ENCODE measurements around the gene TBX5.
A peak's percentile ranks its signal among the peaks of the same experiment; 100 is the strongest.
"Not testable (repeated sequence)": the region's sequence is repeated elsewhere in the genome, so short reads cannot be mapped to it uniquely, and the experiment has no call there.

Gene TBX5

DNA sequence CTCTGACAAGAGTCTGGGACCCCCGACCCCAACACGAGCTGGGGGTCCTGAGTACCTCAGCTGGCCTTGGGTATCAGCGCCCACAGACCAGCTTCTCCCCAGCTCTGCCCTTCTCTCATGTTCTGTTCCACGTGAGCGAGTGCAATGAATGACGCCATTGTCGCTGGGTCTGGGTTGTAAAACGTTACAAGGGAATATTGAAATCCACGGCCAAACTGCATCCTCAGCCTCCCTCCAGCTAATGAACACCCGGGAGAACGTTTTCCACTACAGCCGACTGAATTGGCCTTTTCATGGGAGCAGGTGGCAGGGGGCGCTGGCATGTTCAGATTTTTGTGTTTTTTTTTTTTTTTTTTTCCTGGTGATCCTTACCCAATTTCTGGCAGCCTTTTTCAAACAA lies 34.7 kb downstream of the TBX5 start:
- no peak for DNase-seq

DNA sequence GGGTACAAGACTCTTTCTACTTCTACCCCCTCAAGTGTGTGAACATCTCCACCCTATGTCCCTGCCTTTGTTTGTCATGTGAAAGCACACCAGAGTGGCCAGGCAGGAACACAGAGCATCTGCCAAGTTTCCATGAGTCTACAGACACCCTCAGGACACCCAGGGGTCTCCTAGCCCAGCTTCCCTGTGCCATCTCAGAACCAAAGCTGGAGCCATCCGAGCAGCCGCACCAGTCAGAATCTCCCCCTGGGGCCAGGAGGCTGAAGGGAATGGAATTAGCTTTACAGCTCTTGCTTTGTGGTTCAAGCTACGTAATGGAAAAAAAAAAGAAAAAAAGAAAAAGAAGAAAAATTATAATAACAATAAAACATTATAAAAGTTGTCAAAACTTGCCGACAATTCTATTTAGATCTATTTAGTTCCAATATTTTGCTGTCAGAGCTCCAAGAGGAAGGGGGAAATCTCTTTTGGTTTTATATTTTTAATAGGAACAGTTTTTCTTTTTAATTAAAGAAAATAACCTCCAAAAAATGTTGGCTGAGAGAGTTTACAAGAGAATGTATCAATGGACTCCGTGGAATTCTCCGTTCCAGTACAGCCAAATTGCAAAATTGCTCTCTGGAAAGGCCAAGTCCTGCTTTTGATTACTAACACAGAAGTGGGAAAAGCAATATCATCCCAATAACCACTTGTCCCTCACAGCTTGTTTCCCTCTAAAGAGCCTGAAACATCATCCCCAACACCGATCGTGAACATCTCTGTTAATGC lies 37.1 kb downstream of the TBX5 start:
- DNase-seq = no peak

DNA sequence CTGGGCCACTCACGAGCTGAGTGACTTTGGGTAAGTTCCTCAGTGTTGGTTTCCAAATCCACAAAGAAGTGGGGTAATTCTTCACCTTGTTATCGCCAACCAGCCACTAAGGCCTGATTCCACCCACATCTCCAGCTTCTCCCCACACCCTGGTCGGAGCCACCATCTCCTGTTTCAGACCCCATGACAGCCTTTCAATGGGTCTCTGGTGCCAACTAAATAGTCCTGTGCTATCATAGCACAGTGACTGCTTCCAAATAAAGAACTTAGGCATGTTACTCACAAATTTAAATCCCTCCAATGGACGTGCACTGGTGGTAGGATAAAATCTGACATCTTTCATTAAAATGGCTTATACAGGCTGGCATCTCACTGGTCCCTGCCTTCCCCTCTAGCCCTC lies 44.0 kb downstream of the TBX5 start:
- DNase-seq = no peak

DNA sequence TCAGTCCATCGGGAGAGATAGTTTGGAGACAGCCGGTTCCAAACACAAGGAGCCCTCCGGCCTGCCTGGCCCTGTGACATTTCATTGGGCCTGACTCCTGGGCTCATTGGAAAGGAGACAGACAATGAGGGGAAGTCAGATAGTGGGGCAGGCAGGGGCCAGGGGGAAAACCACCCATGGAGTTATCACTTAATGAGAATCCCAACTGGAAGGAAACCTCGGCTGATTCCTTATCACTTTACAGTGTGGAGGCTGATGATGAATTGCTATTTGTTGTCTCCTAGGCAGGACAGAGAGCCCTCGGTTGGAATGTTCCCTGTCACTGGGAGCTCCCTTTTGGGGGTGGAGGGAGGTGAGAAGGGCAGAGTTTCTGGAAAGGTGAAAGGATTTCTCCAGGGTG lies 44.4 kb downstream of the TBX5 start:
- DNase-seq = no peak

DNA sequence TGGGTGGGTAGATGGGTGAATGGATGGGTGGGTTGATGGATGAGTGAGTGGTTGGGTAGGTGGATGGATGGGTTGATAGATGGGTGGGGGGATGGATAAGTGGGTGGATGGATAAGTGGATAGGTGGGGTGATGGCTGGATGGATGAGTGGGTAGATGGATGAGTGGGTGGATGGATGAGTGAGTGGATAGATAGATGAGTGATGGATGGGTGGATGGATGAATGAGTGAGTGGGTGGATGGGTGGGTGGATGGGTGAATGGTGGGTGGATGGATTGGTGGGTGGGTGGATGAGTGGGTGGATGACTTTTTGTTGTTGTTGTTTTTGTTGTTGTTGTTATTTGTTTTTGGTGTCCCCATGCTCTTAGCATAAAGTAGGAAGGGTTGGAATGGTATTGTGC lies 45.5 kb downstream of the TBX5 start:
- DNase-seq = no peak

DNA sequence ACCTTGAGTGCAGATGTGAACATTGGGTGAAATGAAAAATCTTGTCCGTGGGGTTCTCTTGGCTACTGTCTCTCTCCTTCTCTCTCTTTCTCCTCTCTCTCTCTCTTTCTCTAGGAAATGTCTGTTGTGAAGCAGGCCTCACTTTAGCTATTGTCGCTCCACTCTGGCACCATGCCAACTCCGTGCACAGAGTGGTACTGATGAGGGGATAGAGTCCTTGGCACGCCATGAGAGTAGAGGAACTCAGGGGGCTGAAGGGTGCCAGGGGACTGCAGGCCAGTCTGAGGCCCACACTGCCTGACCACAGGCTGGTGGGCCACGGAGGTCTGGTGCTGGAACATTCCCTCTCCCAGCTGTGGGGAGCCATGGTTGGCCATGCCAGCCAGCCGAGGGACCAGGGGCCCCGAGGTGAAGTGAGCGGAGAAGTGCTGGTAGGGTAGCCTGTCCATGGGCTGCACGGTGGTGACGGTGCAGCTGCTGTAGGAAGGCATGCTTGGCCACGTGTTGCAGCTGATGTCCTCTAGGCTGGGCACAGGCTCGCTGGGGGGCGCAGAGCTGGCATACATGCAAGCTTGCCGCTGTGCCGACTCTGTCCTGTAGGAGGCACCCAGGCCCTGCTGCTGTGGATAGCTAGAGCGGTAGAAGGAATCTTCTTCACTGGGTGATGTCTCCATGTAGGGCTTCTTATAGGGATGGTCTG lies 50.4 kb downstream of the TBX5 start:
- peak; percentile 3 for DNase-seq

DNA sequence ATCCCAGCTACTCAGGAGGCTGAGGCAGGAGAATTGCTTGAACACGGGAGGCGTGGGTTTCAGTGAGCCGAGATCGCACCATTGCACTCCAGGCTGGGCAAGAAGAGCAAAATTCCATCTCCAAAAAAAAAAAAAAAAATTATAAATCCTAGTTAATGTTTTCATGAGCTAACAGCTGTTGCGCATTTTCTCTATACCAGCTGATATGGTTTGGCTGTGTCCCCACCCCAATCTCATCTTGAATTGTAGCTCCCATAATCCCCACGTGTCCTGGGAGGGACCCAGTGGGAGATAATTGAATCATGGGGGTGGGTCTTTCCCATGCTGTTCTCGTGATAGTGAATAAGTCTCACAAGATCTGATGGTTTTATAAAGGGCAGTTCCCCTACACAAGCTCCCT lies 56.7 kb downstream of the TBX5 start:
- DNase-seq = not testable (repeated sequence)

DNA sequence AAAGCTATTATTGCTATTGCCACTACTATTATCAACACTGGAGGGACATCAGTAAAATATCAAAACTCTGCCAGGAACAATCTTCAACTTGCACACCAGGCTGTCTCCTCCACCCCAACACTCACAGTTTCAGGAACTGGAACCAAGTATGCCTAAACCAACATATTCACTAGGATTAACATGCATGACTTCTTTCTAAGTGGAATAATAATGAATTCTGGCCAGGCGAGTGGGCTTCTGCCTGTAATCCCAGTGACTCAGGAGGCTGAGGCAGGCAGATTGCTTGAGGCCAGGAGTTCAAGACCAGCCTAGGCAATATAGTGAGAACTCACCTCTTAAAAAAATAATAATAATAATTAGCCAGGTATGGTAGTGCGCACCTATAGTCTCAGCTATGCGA lies 58.1 kb downstream of the TBX5 start:
- no peak for DNase-seq

DNA sequence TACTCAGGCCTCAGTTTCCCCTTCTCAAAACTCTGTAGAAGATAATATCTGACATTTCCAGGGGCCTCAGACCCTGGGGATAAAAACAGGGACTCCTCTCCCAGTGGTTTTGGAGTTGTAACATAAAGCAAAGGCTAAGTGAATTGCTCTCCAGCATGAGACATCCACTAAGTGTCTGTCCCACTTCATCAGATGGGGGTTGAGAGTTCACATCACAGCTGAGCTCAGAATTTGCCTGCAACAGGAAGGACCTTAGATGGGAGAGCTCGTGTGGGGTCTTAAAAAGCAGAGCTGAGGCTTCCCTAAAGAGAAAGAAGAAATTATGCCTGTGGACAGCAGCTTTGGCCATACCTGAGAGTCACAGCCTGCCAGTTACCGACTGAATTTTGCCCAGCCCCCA lies 61.1 kb downstream of the TBX5 start:
- DNase-seq = no peak

DNA sequence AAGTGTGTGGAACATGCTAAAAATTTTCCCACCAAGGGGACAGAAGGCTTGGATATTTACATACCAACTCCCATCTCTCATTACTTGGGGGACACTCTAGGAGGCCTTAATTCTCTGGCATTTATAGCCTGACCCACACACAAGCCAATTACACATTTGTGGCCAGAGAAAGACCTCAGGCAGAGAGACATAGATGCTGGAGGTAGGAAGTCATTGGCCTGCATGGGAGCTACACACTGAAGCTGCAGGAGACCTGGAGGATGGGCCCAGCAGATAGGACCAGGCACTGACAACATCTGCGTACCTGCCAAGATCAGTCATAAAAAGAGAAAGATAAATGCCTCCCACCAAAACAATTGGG lies 61.7 kb downstream of the TBX5 start:
- no peak for DNase-seq

DNA sequence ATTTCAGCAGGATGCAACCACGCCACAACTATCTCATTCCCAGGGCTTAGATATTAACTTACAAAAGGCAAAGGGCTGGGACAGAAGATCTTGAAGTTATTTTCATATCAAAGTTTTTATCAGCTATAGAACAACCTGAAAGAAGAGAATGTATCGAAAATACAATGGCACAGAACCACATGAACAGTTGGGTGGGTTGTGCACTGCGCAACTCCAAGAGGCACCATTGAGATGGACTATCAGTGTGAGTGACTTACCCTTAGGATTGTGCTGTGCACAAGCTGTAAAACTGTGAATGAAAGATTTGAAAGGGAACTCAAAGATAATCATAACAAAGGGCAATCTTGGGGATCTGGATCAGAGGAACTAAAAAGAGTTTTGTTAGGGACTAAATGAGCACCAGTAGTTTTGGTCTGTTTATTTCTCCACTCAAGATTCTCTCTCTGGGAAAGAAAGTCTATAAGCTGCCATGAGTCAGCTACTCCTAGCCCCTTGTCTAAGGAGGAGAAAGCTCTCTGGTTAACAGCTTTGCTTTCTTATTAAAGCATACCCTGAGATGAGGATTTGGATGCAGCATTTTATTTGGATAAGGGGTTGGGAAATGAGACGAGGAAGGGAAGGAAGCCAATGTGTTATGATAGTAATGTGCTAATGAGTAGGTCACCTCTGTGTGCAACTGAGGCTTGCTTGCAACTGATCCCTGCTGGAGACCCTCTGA lies 62.2 kb downstream of the TBX5 start:
- DNase-seq = no peak

DNA sequence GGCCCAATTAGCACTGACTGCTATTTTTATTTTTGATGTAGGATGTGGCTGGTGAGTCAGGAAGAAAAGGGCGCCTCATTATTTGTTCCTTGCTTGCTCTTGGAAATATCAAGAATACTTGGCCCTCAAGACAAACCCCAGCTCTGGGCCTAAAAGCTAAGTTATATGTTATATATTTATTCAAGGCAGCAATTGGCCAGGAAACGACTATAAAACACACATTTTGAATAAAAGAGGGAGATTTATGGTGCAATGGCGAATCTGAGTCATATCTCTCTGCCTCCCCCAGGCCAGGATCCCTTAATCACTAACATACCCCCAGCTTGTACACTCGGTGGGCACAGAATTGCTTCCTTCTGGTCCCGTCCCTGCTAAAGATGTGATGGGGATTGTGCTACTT lies 63.3 kb downstream of the TBX5 start:
- DNase-seq = no peak

DNA sequence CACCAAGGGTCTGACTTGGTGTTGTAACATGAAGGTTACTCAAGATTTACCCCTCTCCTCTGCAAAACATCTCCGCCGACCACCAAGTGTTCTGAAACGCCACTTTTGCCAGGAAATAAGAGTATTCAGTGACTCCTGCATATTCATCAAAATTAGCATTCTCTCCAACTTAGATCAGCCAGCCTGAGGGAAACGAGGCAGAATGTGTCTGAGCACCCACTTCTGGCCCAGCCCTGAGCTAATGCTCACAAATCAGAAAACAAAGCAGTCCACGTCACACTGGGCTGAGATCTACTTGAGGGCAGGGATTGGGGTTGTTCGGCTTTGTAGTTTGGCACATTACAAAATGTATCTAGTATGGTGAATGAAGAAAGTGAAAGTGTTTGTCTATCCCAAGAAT lies 64.3 kb downstream of the TBX5 start:
- no peak for DNase-seq

DNA sequence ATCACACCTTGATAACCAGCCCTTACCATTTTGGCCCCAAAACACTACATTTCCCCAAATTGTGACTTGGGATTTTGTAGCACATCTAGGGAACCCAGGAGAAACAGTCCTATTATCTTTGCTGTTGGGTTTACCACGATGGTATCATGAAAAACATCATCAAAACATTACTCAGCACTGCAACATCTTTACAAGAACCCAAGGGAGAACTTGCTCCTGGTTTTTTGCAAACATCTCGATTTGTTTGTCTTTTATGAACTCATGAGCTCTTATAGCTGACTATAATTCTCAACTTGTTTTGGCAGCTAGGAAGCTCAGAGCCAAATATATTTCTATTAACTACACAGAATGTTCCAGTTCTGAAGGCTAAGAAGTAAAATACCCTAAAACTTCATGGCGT lies 65.7 kb downstream of the TBX5 start:
- no peak for DNase-seq

DNA sequence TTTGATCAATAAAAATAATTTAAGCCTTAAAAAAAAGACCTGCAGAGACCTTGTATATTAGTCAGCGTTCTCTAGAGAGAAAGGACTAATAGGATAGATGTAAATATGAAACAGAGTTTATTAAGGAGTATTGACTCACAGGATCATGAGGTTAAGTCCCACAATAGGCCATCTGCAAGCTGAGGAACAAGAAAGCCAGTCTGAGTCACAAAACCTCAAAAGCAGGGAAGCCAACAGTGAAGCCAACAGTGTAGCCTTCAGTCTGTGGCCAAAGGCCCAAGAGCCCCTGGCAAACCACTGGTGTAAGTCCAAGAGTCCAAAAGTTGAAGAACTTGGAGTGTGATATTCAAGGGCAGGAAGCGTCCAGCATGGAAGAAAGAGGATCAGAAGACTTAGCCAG lies 66.3 kb downstream of the TBX5 start:
- no peak for DNase-seq

DNA sequence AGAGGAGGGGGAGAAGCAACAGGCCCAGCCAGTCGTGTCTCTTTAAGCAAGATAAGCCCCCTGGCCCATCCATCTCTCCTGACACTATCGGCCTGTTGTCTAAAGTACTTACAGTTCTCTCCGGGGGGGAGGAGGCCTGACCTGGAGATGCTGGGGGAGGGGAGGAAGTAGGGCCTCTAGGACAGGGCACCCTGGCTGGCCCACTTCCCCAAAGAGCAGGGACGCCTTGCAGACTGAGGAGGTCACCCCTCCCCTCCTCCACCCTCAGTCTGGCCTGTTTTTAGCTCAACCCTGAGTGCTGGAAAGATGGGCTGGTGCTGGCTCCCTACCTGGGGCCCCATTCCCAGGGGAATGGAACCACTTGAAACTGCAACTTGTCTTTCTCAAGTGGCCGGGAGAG lies 70.3 kb downstream of the TBX5 start:
- DNase-seq = no peak

DNA sequence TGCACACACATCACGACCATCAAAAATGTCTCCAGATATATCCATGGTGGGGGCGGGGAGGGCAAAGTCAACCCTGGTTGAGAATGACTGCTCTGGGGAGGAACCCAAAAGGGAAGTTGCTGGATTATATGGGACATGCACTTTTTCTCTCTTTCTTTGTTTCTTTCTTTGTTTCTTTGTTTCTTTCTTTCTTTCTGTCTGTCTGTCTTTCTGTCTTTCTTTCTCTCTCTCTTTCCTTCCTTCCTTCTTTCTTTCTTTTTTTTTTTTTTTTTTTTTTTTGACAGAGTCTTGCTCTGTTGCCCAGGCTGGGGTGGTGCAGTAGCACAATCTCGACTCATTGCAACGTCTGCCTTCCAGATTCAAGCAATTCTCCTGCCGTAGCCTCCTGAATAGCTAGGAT lies 71.5 kb downstream of the TBX5 start:
- DNase-seq = no peak

DNA sequence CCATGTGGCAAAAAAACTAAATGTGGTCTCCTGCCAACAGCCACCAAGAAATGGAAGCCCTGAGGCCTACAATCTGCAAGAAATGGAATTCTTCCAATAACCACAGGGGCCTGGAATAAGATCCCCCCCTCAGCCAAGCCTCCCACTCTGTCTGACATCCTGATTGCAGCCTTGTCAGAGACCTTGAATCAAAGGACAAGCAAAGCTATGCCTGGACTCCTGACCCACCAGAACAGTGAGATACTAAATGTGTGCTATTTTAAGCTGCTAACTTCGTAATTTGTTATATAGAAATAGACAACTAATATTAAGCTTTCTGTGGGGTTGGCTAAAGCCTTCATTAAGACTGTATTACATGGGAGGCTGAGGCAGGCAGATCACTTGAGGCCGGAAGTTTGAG lies 77.7 kb downstream of the TBX5 start:
- no peak for DNase-seq

DNA sequence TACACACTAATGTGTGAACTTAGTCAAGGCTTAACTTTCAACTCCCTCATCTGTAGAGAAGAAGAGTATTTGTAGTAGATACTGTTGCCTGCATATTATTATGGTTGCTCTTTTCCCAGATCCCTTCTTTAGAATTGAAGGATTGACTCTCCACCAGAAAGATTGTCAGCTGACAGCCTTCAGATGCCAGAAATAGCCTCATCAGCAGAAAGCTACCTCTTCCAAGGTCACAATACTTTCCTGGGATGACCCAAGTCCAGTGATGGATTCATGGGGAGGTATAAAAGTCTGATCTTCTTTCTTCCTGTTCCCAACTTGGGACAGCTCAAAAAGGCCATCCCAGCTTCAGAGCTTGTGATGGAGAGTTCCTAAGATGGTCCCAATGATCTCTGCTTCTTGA lies 78.2 kb downstream of the TBX5 start:
- DNase-seq = no peak

DNA sequence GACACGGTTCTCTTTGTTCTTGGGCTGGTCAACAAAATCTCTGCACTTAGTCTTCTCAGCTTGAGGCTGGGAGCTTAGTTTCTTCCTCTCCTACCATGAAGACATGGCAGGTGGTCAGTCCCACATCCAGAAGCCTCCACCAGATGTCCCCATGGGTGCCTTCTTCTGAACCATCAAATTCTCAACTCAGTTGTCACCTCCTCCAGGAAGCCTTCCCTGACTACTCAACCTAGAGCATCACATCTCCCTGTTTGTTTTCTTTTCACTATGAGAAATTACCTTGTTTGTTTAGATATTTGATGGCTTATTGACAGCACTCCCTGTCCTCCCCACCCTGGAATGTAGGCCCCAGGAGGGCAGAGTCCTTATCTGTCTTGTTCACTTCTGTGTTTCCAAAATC lies 84.4 kb downstream of the TBX5 start:
- DNase-seq = no peak

DNA sequence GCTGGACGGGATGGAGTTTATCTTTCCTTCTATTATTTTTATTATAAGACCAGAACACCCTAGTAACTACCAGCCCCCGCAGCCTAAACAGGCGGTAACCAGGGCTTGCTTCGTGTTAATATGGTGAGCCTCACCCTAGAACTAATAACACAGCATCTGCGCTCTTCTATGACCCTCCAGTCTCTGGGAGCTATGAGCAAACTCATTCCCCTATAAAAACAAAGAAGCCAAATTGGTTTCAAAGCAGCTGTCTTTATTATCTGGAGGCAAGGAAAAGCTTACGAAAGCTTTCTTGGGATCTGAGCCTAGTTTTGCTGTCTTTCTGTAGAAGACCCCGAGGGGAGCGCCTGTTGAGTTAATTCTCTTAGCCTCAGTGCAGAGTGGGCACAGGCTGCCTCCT lies 85.0 kb downstream of the TBX5 start:
- DNase-seq = no peak

DNA sequence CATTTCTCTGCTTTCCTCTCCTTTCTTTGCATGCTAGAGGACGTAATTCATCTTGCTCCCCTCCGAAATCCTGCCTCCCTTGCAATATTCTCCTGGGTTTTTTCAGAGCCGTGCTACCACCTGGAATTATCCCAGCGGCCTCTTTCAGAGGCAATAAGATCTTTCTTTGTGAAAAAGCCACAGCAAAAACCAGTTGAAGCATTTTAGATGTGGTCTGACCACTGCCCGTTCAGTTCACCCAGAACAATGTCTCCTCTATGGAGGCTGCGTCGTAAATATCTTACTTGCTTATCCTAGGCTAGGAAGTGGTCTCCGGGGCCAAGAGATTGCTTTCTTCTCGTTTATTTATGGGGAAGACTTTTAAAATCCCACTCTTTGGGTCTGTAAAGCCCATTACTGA lies 85.8 kb downstream of the TBX5 start:
- no peak for DNase-seq

DNA sequence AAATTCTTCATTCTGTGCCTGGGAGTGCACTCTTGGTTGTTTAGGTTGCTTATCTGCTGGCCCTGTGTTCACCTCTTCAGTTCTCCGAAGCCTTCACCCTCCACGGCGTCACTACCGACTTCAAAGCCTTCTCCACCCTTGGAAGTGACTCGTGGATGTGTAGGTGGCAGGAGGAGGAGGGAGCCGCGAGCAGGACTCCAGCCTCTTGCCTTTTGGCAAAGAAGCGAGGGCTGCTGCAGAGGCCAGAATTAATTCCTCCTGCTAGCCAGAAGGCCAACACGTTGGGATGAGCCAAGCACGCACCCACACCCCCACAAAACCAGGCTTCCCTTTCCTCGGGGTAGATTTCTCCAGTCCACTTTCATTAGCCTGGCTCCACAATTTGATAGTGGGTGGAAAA lies 86.5 kb downstream of the TBX5 start:
- DNase-seq = no peak

DNA sequence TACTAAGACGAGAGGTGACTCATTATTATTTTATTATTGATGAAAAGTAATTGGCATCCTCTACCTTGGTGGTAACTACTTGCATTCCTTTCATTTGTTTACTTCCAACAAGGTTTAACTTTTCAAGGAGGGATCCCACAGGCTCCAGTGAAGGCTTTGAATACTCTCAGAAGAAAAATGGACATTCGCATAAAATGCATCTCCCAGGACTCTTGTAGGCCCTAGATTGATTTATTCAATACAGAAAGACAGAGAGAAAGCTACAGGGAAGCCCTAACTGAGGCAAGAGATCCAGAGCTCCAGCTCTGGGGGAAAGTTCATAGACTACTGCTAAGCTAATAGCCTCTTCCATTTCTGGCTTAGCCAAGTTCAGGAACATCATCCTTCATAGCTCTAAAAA lies 87.0 kb downstream of the TBX5 start:
- DNase-seq = no peak
